Hematopoietic multipotent progenitor cell treated with erythropoietin and hydrocortisone succinate and interleukin-3 and kit ligand, for 6 days (in vitro differentiated cells): Measurements from ENCODE around the gene RUNX1.

ENCODE experiments used
- DNase-seq: peaks from one replicate; pipeline ENCODE4 v3.0.0-alpha.2; 2015

The RUNX1 gene

GRCh38 chr21:34844013-34844923 is 204.8 kb downstream of the RUNX1 start:
- no peak for DNase-seq

- no peak for DNase-seq
These were observed 205.5 kb downstream of the RUNX1 start for GRCh38 chr21:34843562-34843961.

GRCh38 chr21:34841154-34841553 is 207.9 kb downstream of the RUNX1 start:
- DNase-seq = no peak

- DNase-seq = no peak
These were observed 208.4 kb downstream of the RUNX1 start for GRCh38 chr21:34840693-34841092.

- DNase-seq = no peak
These were observed 209.9 kb downstream of the RUNX1 start for GRCh38 chr21:34838956-34839820.

GRCh38 chr21:34836933-34837505 is 212.1 kb downstream of the RUNX1 start:
- DNase-seq = no peak

GRCh38 chr21:34836103-34836932 is 212.8 kb downstream of the RUNX1 start:
- DNase-seq = no peak

GRCh38 chr21:34835526-34835925 is 213.6 kb downstream of the RUNX1 start:
- DNase-seq = peak; percentile 67

- DNase-seq = peak; percentile 22
These were observed 214.1 kb downstream of the RUNX1 start for GRCh38 chr21:34834852-34835501.

- DNase-seq = no peak
These were observed 214.8 kb downstream of the RUNX1 start for GRCh38 chr21:34834290-34834689.

GRCh38 chr21:34833465-34833864 is 215.6 kb downstream of the RUNX1 start:
- DNase-seq = no peak

GRCh38 chr21:34830386-34831170 is 218.5 kb downstream of the RUNX1 start:
- no peak for DNase-seq

- no peak for DNase-seq
These were observed 221.5 kb downstream of the RUNX1 start for GRCh38 chr21:34827445-34828235.

- peak; percentile 29 for DNase-seq
These were observed 222.3 kb downstream of the RUNX1 start for GRCh38 chr21:34826836-34827235.

GRCh38 chr21:34825948-34826548 is 223.1 kb downstream of the RUNX1 start:
- DNase-seq = no peak

GRCh38 chr21:34825101-34825500 is 224.0 kb downstream of the RUNX1 start:
- DNase-seq = no peak

- DNase-seq = no peak
These were observed 224.8 kb downstream of the RUNX1 start for GRCh38 chr21:34824314-34824713.

GRCh38 chr21:34822942-34823341 is 226.2 kb downstream of the RUNX1 start:
- no peak for DNase-seq

GRCh38 chr21:34822168-34822567 is 226.9 kb downstream of the RUNX1 start:
- DNase-seq = no peak

- no peak for DNase-seq
These were observed 227.4 kb downstream of the RUNX1 start for GRCh38 chr21:34821717-34822116.
